ENCODE data around the gene ARHGEF40.

Gene ARHGEF40

GRCh38 chr14:21060614-21061346, 9.3 kb upstream of the ARHGEF40 start:
- DNase-seq: no peak

DNA sequence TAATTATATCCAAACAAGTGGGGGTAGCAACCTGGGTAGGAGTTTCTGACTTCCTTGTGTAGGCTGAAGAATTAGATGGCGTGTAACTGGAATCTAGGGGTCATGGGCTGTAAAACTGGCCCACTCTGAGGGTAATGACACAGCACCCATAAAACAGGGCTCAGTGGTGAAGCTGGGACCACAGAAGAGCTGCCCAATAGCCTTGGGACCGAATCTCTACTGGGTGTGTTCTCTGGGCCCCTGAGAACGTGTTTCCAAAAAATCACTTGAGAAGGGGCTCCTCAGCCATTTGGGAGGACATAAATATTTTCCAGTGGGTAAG, 8.8 kb upstream of the ARHGEF40 start:
- no peak for DNase-seq

- no peak for DNase-seq
Observed at GRCh38 chr14:21063479-21063878, 6.6 kb upstream of the ARHGEF40 start.

- DNase-seq: no peak
Observed at GRCh38 chr14:21066882-21067502, 3.1 kb upstream of the ARHGEF40 start.

GRCh38 chr14:21068521-21069387, 1.4 kb upstream of the ARHGEF40 start:
- peak; percentile 78 for DNase-seq

- DNase-seq: peak; percentile 88
Observed at GRCh38 chr14:21069388-21070082, 569 bp upstream of the ARHGEF40 start.

- peak; percentile 80 for DNase-seq
Observed at GRCh38 chr14:21070610-21071224, 613 bp downstream of the ARHGEF40 start.

DNA sequence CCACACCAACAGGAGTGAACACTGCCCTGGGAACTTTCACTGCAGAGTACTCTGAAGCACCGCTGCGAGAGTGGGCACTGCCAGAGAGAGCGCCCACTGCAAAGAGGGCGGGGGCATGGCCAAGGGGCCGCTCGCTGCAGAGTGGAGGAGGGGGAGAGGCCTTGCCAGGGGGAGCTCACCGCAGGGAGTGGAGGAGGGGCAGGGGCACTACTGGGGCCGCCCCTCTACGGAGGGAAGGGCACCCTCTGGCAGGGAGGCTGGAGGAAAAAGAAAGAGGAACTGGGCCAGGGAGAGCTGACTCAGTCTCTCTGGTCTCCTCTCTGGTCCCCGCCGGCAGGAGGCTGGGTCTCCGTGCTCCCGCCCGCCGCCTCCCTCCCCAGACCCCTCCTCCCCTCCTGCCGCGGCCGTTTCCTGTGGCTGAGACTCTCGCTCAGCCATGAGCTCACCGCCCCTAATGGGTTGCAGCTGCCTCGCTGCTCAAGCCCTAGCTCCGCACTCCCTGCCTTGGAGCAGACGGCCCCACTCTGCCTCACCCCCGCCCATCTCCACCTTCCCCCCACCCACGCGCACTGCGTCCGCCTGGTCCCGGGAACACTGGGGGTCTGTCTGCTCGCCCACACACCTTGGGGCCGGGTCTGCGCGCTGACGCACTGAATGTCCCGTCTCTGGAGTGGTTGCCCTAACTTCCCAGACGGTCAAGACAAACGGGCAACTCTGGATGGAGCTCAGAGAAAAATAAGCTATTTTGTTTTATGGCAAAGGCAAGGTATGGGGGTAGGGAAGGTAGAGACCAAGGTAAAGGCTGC, 1.3 kb downstream of the ARHGEF40 start:
- peak; percentile 95 for DNase-seq

DNA sequence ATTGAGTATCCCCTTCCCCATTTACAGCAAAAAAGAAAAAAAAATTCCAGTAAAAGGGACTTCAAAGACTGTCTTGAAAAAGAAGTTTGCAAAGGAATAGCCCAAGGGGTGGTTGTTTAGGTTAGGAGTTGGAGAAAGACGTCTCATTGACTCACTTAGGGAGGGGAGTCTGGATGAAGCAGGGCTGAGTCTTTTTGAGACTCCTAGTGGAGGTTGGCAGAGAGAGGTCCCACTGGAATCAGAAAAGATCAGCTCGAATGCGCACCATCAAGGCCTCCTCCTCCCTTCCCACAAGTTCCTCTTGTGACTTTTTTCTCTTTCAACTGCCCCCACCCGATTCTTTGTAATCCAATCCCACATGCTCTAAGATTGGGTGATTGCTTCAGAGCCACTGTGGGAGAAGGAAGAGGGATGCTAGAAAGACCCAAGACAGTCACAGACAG, 1.9 kb downstream of the ARHGEF40 start:
- DNase-seq: no peak

DNA sequence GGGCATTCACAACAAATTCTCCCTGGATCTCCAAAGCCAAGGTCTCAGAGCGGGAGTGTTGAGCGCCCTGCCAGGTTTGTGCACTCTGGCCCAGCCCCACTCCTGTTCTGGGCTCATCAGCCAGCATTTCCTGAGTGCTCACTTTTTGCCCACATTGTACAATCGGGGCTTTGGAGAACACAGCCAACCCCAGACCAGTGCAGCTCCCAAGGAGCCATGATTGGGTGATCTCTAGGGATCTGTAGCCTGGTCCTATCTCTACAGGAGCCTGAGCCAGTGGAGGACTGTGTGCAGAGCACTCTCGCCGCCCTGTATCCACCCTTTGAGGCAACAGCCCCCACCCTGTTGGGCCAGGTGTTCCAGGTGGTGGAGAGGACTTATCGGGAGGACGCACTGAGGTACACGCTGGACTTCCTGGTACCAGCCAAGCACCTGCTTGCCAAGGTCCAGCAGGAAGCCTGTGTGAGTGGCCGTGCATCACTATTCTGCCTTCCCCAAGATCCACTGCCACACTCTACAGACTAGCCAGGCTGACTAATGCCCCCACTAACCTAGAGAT, 2.8 kb downstream of the ARHGEF40 start:
- no peak for DNase-seq

- no peak for DNase-seq
Observed at GRCh38 chr14:21073921-21074320, 3.8 kb downstream of the ARHGEF40 start.

- DNase-seq: no peak
Observed at GRCh38 chr14:21074398-21075272, 4.5 kb downstream of the ARHGEF40 start.

DNA sequence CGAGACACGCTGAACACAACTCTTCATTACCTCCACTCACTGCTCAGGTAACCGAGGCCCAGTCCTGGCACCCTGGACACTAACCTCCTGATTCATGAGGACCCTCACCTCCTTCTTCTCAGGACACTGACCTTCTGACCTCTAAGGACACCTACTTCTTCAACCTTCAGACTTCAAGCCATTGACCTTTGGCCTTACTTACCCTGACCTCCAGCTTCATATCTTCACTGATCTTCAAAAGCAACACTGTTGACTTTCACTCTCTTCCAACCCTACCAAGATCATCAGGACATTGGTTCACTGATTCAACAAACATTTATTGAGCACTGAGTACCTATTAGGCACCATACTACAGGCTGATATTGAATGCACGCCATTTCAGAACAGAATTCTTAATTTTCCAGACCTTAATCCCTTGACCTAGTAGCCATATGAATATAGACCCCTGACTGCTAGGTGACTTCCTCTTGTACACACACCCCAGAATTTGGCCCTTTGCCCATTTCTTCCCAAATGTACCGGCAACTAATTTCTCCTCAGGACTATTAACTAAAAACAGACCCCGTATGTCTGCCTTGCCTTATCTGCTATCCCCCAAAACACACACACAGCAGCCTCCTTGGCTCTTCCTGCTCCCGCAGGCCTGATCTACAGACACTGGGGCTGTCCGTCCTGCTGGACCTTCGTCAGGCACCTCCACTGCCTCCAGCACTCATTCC, 5.8 kb downstream of the ARHGEF40 start:
- DNase-seq: no peak

DNA sequence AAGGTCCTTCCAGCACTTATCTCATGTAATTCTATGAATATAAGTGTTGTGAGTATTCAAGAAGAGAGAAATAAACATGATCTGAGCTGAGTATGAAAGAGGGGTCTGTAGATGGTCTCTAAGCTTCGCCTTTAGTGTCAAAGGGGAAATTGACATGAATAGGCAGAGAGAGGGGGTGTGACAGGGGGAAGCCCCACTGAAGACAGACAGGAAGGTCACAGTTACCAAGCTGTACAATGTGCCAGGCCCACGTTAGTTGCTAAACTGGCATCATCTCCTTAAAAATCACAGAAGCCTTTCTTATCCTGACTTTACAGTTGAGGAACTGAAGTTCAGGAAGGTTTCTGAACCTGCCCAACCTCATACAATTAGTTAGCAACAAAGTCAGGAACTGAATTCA, 7.6 kb downstream of the ARHGEF40 start:
- DNase-seq: no peak

DNA sequence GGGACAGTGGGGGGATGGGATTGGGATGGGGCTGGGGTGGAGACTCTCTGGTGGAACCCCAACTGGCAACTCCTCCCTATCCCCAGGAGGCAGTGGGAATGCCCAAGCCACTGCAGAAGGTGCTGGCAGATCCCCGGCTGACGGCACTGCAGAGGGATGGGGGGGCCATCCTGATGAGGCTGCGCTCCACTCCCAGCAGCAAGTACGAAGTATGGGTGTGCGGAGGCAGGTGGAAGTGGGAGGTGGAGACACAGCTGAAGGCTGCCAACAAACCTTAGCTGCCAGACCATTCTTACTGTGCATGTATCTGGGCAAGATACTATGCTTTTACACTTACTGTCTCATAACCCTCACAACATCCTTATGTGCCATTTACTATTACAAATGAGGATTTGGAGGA, 8.2 kb downstream of the ARHGEF40 start:
- no peak for DNase-seq

DNA sequence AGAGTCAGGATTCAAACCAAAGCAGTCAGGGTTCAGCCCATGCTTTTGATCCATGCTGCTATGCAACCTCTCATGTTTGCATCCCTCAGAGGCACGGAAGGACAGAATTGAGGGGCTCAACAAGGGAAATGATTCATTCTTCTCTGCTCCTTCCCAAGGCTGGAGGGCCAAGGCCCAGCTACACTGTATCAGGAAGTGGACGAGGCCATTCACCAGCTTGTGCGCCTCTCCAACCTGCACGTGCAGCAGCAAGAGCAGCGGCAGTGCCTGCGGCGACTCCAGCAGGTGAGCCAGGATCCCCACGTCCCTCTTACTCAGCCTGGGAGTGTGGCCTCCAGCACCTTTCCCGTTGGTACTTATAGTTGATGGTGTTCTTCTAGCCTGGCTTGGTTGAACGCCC, 8.6 kb downstream of the ARHGEF40 start:
- DNase-seq: no peak

GRCh38 chr14:21081521-21082142, 11.5 kb downstream of the ARHGEF40 start:
- no peak for DNase-seq

DNA sequence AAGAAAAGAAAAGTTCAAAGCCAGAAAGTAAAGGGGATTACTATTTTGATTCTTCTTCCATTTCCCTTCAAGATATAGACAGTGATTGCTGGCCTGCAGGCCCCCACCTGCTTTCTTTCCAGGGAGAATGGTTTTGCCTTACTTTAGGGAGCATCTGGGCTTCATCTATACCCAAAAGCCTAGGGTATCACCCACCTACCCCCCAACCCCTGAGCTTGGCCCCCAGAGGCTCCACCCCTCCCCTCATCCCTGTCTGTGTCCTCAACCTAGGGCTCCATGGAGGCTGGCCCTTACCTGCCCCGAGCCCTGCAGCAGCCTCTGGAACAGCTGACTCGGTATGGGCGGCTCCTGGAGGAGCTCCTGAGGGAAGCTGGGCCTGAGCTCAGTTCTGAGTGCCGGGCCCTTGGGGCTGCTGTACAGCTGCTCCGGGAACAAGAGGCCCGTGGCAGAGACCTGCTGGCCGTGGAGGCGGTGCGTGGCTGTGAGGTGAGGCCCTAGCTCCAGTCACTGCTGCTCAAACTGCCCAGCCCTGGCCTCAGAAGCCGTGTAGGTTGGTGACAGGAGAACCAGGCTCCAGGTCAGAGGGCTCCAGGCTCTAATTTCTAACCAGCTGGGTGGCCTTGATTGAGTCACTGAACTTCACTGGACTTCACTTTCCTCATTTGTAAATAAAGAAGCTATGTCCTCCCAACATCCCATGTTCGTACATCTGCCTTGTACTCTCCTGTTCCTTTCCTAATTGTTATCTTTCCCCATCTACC, 13.6 kb downstream of the ARHGEF40 start:
- no peak for DNase-seq

- no peak for DNase-seq
Observed at GRCh38 chr14:21084396-21084795, 14.3 kb downstream of the ARHGEF40 start.
